Ishikawa (cell line): ENCODE data around the gene RALGPS2.

Experiments
- CEBPB ChIP-seq: IDR thresholded peaks from 2 replicates; pipeline ENCODE4 v1.6.1; 2012
- EGR1 ChIP-seq: IDR thresholded peaks from 2 replicates; pipeline ENCODE4 v1.6.1; 2012
- EP300 ChIP-seq: IDR thresholded peaks from 2 replicates; pipeline ENCODE4 v1.6.1; 2012; ENCODE audit warnings: borderline replicate concordance
- FOXM1 ChIP-seq: IDR thresholded peaks from 2 replicates; pipeline ENCODE4 v1.6.1; 2012; ENCODE audit warnings: low read depth, borderline replicate concordance
- NFIC ChIP-seq: IDR thresholded peaks from 2 replicates; pipeline ENCODE4 v1.6.1; 2012
- REST ChIP-seq: IDR thresholded peaks from 2 replicates; pipeline ENCODE4 v1.6.1; 2012; ENCODE audit warnings: low read depth, mild to moderate bottlenecking
- TAF1 ChIP-seq: IDR thresholded peaks from 2 replicates; pipeline ENCODE4 v1.6.1; 2012; ENCODE audit warnings: low read depth, mild to moderate bottlenecking
- TCF12 ChIP-seq: IDR thresholded peaks from 2 replicates; pipeline ENCODE4 v1.6.1; 2012; ENCODE audit warnings: low read depth
- TEAD4 ChIP-seq: IDR thresholded peaks from 2 replicates; pipeline ENCODE4 v1.6.1; 2012
- YY1 ChIP-seq: IDR thresholded peaks from 2 replicates; pipeline ENCODE4 v1.6.1; 2012; ENCODE audit warnings: low read depth
- ZBTB7A ChIP-seq: IDR thresholded peaks from 2 replicates; pipeline ENCODE4 v1.6.1; 2012; ENCODE audit warnings: low read depth
- TF ChIP-seq, protein P1 (sequence below): IDR thresholded peaks from 2 replicates; pipeline ENCODE4 v1.6.1; 2012

GRCh38 chr1:178682429-178682828 lies 42.6 kb upstream of the RALGPS2 start:
- TF ChIP-seq REST (no peak), EP300 (no peak), NFIC (no peak), YY1 (no peak), TEAD4 (no peak), ZBTB7A (no peak), EGR1 (no peak), TAF1 (no peak), FOXM1 (no peak), TCF12 (no peak), CEBPB (no peak)
- TF ChIP-seq, protein P1, sequence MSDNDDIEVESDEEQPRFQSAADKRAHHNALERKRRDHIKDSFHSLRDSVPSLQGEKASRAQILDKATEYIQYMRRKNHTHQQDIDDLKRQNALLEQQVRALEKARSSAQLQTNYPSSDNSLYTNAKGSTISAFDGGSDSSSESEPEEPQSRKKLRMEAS, result no peak
